IPS-15b (cell line): Measurements from ENCODE around the gene BUD13.
A peak's percentile ranks its signal among the peaks of the same experiment; 100 is the strongest.

Experiments
- H3K27me3 ChIP-seq: one replicate; pipeline ENCODE4 v1.6.1; 2013; ENCODE audit warnings: low read length; ENCODE audit not compliant: control insufficient read depth, insufficient read depth
- H3K36me3 ChIP-seq: one replicate; pipeline ENCODE4 v1.6.1; 2013; ENCODE audit warnings: low read length; ENCODE audit not compliant: control insufficient read depth, insufficient read depth
- H3K4me1 ChIP-seq: one replicate; pipeline ENCODE4 v1.6.1; 2013; ENCODE audit warnings: mild to moderate bottlenecking, low read length; ENCODE audit not compliant: control insufficient read depth, insufficient read depth
- H3K4me3 ChIP-seq: one replicate; pipeline ENCODE4 v1.5.1; 2013; ENCODE audit warnings: low read depth, low read length
- H3K9ac ChIP-seq: one replicate; pipeline ENCODE4 v1.6.1; 2013; ENCODE audit warnings: low read depth, mild to moderate bottlenecking, low read length
- H3K9me3 ChIP-seq: one replicate; pipeline ENCODE4 v1.6.1; 2013; ENCODE audit warnings: mild to moderate bottlenecking, low read length; ENCODE audit not compliant: control insufficient read depth, insufficient read depth

Gene BUD13

GRCh38 chr11:116723511-116723910 is 49.3 kb downstream of the BUD13 start:
- Histone ChIP-seq H3K27me3 (peaks cover 3% of the 10 kb centered on the region), H3K36me3 (no peaks in the 10 kb centered on the region), H3K4me3 (no peak overlapping the region), H3K4me1 (peaks cover 6% of the 10 kb centered on the region), H3K9me3 (no peaks in the 10 kb centered on the region), H3K9ac (no peak overlapping the region)

GRCh38 chr11:116721988-116722387 is 50.8 kb downstream of the BUD13 start:
- no peaks in the 10 kb centered on the region for H3K9me3 ChIP-seq
- no peak overlapping the region for H3K9ac ChIP-seq
- H3K27me3 ChIP-seq, result peaks cover 3% of the 10 kb centered on the region
- peaks cover 6% of the 10 kb centered on the region for H3K4me1 ChIP-seq
- no peaks in the 10 kb centered on the region for H3K36me3 ChIP-seq
- H3K4me3 ChIP-seq, result no peak overlapping the region

GRCh38 chr11:116720895-116721294 is 51.9 kb downstream of the BUD13 start:
- Histone ChIP-seq H3K27me3 (no peaks in the 10 kb centered on the region), H3K4me1 (peaks cover 4% of the 10 kb centered on the region), H3K4me3 (no peak overlapping the region), H3K9ac (no peak overlapping the region), H3K36me3 (no peaks in the 10 kb centered on the region), H3K9me3 (no peaks in the 10 kb centered on the region)

GRCh38 chr11:116718955-116719501 is 53.8 kb downstream of the BUD13 start:
- Histone ChIP-seq H3K4me1 (no peaks in the 10 kb centered on the region), H3K9me3 (no peaks in the 10 kb centered on the region), H3K4me3 (no peak overlapping the region), H3K36me3 (no peaks in the 10 kb centered on the region), H3K27me3 (no peaks in the 10 kb centered on the region), H3K9ac (no peak overlapping the region)

- H3K27me3 ChIP-seq, result peaks cover 5% of the 10 kb centered on the region
- H3K4me3 ChIP-seq, result no peak overlapping the region
- H3K9me3 ChIP-seq, result no peaks in the 10 kb centered on the region
- no peak overlapping the region for H3K9ac ChIP-seq
- no peaks in the 10 kb centered on the region for H3K4me1 ChIP-seq
- no peaks in the 10 kb centered on the region for H3K36me3 ChIP-seq
These were observed 56.2 kb downstream of the BUD13 start for GRCh38 chr11:116716621-116717020.

- Histone ChIP-seq H3K27me3 (peaks cover 13% of the 10 kb centered on the region), H3K4me3 (no peak overlapping the region), H3K4me1 (no peaks in the 10 kb centered on the region), H3K9me3 (no peaks in the 10 kb centered on the region), H3K36me3 (no peaks in the 10 kb centered on the region), H3K9ac (no peak overlapping the region)
These were observed 57.4 kb downstream of the BUD13 start for GRCh38 chr11:116715383-116715782.

GRCh38 chr11:116714902-116715301 is 57.9 kb downstream of the BUD13 start:
- Histone ChIP-seq H3K4me3 (no peak overlapping the region), H3K27me3 (peaks cover 13% of the 10 kb centered on the region), H3K4me1 (peaks cover 3% of the 10 kb centered on the region), H3K9ac (no peak overlapping the region), H3K9me3 (no peaks in the 10 kb centered on the region), H3K36me3 (no peaks in the 10 kb centered on the region)

GRCh38 chr11:116712428-116712827 is 60.4 kb downstream of the BUD13 start:
- Histone ChIP-seq H3K27me3 (peaks cover 25% of the 10 kb centered on the region), H3K4me3 (no peak overlapping the region), H3K9ac (no peak overlapping the region), H3K36me3 (no peaks in the 10 kb centered on the region), H3K9me3 (no peaks in the 10 kb centered on the region), H3K4me1 (peaks cover 3% of the 10 kb centered on the region)

- peaks cover 38% of the 10 kb centered on the region for H3K27me3 ChIP-seq
- no peak overlapping the region for H3K4me3 ChIP-seq
- no peak overlapping the region for H3K9ac ChIP-seq
- no peaks in the 10 kb centered on the region for H3K36me3 ChIP-seq
- H3K9me3 ChIP-seq, result no peaks in the 10 kb centered on the region
- H3K4me1 ChIP-seq, result peaks cover 5% of the 10 kb centered on the region
These were observed 62.0 kb downstream of the BUD13 start for GRCh38 chr11:116710762-116711161.

GRCh38 chr11:116710001-116710674 is 62.6 kb downstream of the BUD13 start:
- H3K27me3 ChIP-seq, result peaks cover 39% of the 10 kb centered on the region
- H3K9ac ChIP-seq, result no peak overlapping the region
- H3K9me3 ChIP-seq, result no peaks in the 10 kb centered on the region
- H3K4me1 ChIP-seq, result peaks cover 5% of the 10 kb centered on the region
- no peak overlapping the region for H3K4me3 ChIP-seq
- H3K36me3 ChIP-seq, result no peaks in the 10 kb centered on the region

GRCh38 chr11:116707746-116708145 is 65.0 kb downstream of the BUD13 start:
- Histone ChIP-seq H3K27me3 (peaks cover 39% of the 10 kb centered on the region), H3K4me1 (peaks cover 13% of the 10 kb centered on the region), H3K36me3 (no peaks in the 10 kb centered on the region), H3K9me3 (no peaks in the 10 kb centered on the region), H3K4me3 (peak overlapping the region; percentile 22), H3K9ac (no peak overlapping the region)

- Histone ChIP-seq H3K4me3 (peak overlapping the region; percentile 22), H3K27me3 (peaks cover 39% of the 10 kb centered on the region)
These were observed 65.6 kb downstream of the BUD13 start for GRCh38 chr11:116707161-116707629.

More at GRCh38 chr11:116707161-116707629, 65.6 kb downstream of the BUD13 start:
- H3K4me1 ChIP-seq, result peaks cover 13% of the 10 kb centered on the region
- no peaks in the 10 kb centered on the region for H3K9me3 ChIP-seq
- H3K36me3 ChIP-seq, result no peaks in the 10 kb centered on the region
- H3K9ac ChIP-seq, result no peak overlapping the region
